Measurements from ENCODE around the gene ACADSB. TPM values are rescaled to one million over a fixed set of nuclear protein-coding genes. Genes with fewer than 3 reads are reported as not detected.
A peak's percentile ranks its signal among the peaks of the same experiment; 100 is the strongest.

ACADSB gene
- total RNA-seq = 10 to 100 TPM; 40.4 to 58.7 TPM
- polyA plus RNA-seq (2013, experiment 1 of 2) = 11.8 TPM
- 8.9 TPM for polyA plus RNA-seq (2013, experiment 2 of 2)
- long read RNA-seq, experiment 1, full-length matches to known transcripts = 4 of 27 reads
- long read RNA-seq, experiment 1, partial matches to known transcripts = 6 of 27 reads
- long read RNA-seq, experiment 1, other reads (novel, unspliced or antisense) = 17 of 27 reads
- long read RNA-seq, experiment 2, full-length matches to known transcripts = 69 of 83 reads
- long read RNA-seq, experiment 2, partial matches to known transcripts = 6 of 83 reads
- long read RNA-seq, experiment 2, other reads (novel, unspliced or antisense) = 8 of 83 reads
- long read RNA-seq, experiment 3, full-length matches to known transcripts = 124 of 154 reads
- long read RNA-seq, experiment 3, partial matches to known transcripts = 4 of 154 reads
- long read RNA-seq, experiment 3, other reads (novel, unspliced or antisense) = 26 of 154 reads
- long read RNA-seq, experiment 4, full-length matches to known transcripts = 49 of 55 reads
- long read RNA-seq, experiment 4, partial matches to known transcripts = 2 of 55 reads
- long read RNA-seq, experiment 4, other reads (novel, unspliced or antisense) = 4 of 55 reads

DNA sequence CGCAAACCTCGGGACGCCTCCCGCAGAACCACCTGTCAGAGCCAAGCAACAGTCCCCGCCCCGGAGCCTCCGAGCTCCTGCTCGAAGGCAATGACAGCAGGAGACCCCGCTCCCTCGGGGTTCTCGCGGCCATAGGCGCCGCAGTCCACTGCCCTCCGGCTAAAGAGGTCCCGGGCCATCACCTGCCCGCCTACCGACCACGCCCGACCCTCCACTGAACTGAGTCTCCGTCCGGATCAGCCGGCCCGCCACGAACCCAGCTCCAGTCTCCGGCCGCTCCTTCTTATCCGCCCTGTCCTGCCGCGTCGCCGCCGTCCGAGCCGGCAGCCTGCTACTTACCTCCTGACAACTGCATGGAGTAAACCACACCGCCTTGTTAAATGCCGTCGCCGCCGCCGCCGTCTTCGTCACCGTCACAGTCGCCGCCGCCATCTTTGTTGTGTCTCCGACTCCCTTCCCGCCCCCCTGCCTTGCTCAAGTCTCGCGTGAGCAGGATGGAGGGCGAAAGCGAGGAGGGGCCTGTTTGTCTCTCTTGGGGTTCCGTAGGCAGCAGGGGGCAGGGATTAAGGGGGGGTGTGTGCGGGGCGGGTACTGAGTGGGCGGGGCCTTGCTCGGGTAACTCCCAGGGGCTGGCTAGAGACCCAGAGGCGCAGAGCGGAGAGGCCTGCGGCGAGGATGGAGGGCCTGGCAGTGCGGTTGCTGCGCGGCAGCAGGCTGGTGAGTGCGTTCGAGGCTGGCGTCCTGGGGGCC, at the start of gene ACADSB, which contains the start of gene IKZF5:
ACADSB (plus strand) TSS at position 652 of the 750 bp plus-strand sequence; CDS start at position 676, 24 bp downstream.
IKZF5 (minus strand) TSS at position 441 of the 750 bp plus-strand sequence. CDS start 10,170 bp downstream, outside the sequence.
- peak within 1 kb of the TSS; percentile 96 for H3K27ac Mint-ChIP-seq
- H3K36me3 Mint-ChIP-seq (ENCODE audit: low read depth) = peaks cover 26% of the 10 kb centered on the region
- H3K27me3 Mint-ChIP-seq (ENCODE audit: insufficient read depth) = no peaks in the 10 kb centered on the region
- H3K9me3 Mint-ChIP-seq = peaks cover 9% of the 10 kb centered on the region
- Histone ChIP-seq H3K27ac (ENCODE audit: low read depth, low read length) (peak within 1 kb of the TSS; percentile 76), H3K9ac (ENCODE audit: extremely low read depth, low read length, poor library complexity, severe bottlenecking) (peak within 1 kb of the TSS; percentile 76), H3K4me3 (ENCODE audit: low read length) (peak within 1 kb of the TSS; percentile 92), H3K36me3 (ENCODE audit: control insufficient read depth, insufficient read depth, low read length) (no peaks in the 10 kb centered on the region), H3K27me3 (ENCODE audit: control insufficient read depth, insufficient read depth, low read length, poor library complexity, severe bottlenecking) (no peaks in the 10 kb centered on the region), H3K9me3 (ENCODE audit: control insufficient read depth, low read length) (no peaks in the 10 kb centered on the region), H3K4me1 (ENCODE audit: control insufficient read depth, insufficient read depth, low read length) (peaks cover 10% of the 10 kb centered on the region)
- 0% methylated on average over 26 to 68 of the region's 68 CpGs for WGBS, 2 experiments (ENCODE audit: insufficient coverage in 1 of 2, insufficient read length in 1 of 2)
- H3K4me1 Mint-ChIP-seq = peaks cover 44% of the 10 kb centered on the region
- TF ChIP-seq, protein P1, sequence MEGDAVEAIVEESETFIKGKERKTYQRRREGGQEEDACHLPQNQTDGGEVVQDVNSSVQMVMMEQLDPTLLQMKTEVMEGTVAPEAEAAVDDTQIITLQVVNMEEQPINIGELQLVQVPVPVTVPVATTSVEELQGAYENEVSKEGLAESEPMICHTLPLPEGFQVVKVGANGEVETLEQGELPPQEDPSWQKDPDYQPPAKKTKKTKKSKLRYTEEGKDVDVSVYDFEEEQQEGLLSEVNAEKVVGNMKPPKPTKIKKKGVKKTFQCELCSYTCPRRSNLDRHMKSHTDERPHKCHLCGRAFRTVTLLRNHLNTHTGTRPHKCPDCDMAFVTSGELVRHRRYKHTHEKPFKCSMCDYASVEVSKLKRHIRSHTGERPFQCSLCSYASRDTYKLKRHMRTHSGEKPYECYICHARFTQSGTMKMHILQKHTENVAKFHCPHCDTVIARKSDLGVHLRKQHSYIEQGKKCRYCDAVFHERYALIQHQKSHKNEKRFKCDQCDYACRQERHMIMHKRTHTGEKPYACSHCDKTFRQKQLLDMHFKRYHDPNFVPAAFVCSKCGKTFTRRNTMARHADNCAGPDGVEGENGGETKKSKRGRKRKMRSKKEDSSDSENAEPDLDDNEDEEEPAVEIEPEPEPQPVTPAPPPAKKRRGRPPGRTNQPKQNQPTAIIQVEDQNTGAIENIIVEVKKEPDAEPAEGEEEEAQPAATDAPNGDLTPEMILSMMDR (conservative IDR thresholded peaks at IDR 0.05) = no peak
- peak within 1 kb of the TSS; percentile 93 for H3K4me3 Mint-ChIP-seq
- DNase-seq = peak; percentile 98

DNA sequence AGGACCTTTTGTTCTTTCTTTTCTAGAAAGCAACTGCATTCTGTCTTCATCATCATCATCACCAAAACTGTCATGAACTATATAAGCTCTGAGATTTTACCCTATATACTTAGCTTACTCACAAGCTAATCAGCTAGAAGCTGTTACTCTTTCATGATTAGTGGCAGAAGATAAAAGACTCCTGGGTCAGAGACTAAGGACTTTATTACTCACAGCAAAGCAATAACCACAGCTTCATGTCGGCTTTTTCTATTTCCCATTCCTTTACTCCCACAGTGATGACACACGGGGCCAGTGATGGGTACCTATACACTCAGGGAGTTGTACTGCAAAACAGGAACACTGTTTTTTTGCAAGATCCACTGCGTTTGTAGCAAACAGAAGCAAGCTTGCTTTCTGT, 46.4 kb upstream of the ACADSB start:
- no peak overlapping the region for H3K27ac ChIP-seq (ENCODE audit: low read depth, low read length)
- peaks cover 24% of the 10 kb centered on the region for H3K9me3 ChIP-seq (ENCODE audit: control insufficient read depth, low read length)
- H3K36me3 Mint-ChIP-seq (ENCODE audit: low read depth) = no peaks in the 10 kb centered on the region
- no peaks in the 10 kb centered on the region for H3K36me3 ChIP-seq (ENCODE audit: control insufficient read depth, insufficient read depth, low read length)
- H3K27me3 Mint-ChIP-seq (ENCODE audit: insufficient read depth) = peaks cover 24% of the 10 kb centered on the region
- no peak overlapping the region for H3K27ac Mint-ChIP-seq
- H3K9ac ChIP-seq (ENCODE audit: extremely low read depth, low read length, poor library complexity, severe bottlenecking) = no peak overlapping the region
- TF ChIP-seq, protein P1 (conservative IDR thresholded peaks at IDR 0.05) = no peak
- H3K27me3 ChIP-seq (ENCODE audit: control insufficient read depth, insufficient read depth, low read length, poor library complexity, severe bottlenecking) = no peaks in the 10 kb centered on the region
- no peak overlapping the region for H3K4me3 Mint-ChIP-seq
- WGBS, 2 experiments (ENCODE audit: insufficient coverage in 1 of 2, insufficient read length in 1 of 2) = 66 to 71% methylated on average over 3 of the region's 3 CpGs
- DNase-seq = no peak
- peaks cover 33% of the 10 kb centered on the region for H3K9me3 Mint-ChIP-seq
- H3K4me1 Mint-ChIP-seq = no peaks in the 10 kb centered on the region
- no peak overlapping the region for H3K4me3 ChIP-seq (ENCODE audit: low read length)
- no peaks in the 10 kb centered on the region for H3K4me1 ChIP-seq (ENCODE audit: control insufficient read depth, insufficient read depth, low read length)

DNA sequence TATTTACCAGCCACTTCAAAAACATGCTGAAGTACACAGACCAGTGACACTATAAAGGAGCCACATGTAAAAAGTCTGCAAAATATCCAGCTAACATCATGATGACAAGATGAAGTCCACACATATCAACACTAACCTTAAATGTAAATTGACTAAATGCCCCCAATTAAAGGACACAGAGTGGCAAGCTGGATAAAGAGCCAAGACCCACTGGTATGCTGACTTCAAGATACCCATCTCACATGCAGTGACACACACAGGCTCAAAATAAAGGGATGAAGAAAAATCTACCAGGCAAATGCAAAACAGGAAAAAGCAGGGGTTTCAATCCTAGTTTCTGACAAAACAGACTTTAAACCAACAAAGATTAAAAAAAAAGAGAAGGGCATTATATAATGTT, 41.9 kb upstream of the ACADSB start:
- Mint-ChIP-seq H3K4me3 (no peak overlapping the region), H3K36me3 (ENCODE audit: low read depth) (no peaks in the 10 kb centered on the region), H3K9me3 (peaks cover 44% of the 10 kb centered on the region), H3K27me3 (ENCODE audit: insufficient read depth) (peaks cover 24% of the 10 kb centered on the region), H3K4me1 (peaks cover 14% of the 10 kb centered on the region), H3K27ac (no peak overlapping the region)
- DNase-seq = no peak
- Histone ChIP-seq H3K36me3 (ENCODE audit: control insufficient read depth, insufficient read depth, low read length) (no peaks in the 10 kb centered on the region), H3K4me3 (ENCODE audit: low read length) (no peak overlapping the region), H3K27ac (ENCODE audit: low read depth, low read length) (no peak overlapping the region), H3K27me3 (ENCODE audit: control insufficient read depth, insufficient read depth, low read length, poor library complexity, severe bottlenecking) (no peaks in the 10 kb centered on the region), H3K9me3 (ENCODE audit: control insufficient read depth, low read length) (peaks cover 34% of the 10 kb centered on the region), H3K4me1 (ENCODE audit: control insufficient read depth, insufficient read depth, low read length) (peaks cover 12% of the 10 kb centered on the region), H3K9ac (ENCODE audit: extremely low read depth, low read length, poor library complexity, severe bottlenecking) (no peak overlapping the region)
- TF ChIP-seq, protein P1 (conservative IDR thresholded peaks at IDR 0.05) = no peak
